Breast epithelium (tissue), 4 donors: ENCODE data around the gene FHIT. TPM values are rescaled to one million over a fixed set of nuclear protein-coding genes. Genes with fewer than 3 reads are reported as not detected.

ENCODE experiments used
- DNase-seq, 2 donors: peaks; one replicate each; pipeline ENCODE4 v3.0.0-alpha.2; 2019; ENCODE audit warnings: low spot score in 2 of 2
- H3K27ac ChIP-seq, 2 donors: fragments of 200-600 bp; sonication (generic) in 1 of 2; one replicate each; pipeline ENCODE4 v1.5.1; 2016 to 2019; ENCODE audit warnings: mild to moderate bottlenecking in 1 of 2
- H3K27me3 ChIP-seq, 2 donors: fragments of 200-600 bp; sonication (generic) in 1 of 2; one replicate each; pipeline versions ENCODE4 v1.5.1 to v1.6.0; 2017 to 2019; ENCODE audit warnings: control low read depth in 1 of 2, mild to moderate bottlenecking in 1 of 2
- H3K36me3 ChIP-seq: fragments of 200-600 bp; one replicate; pipeline ENCODE4 v1.5.1; 2019
- H3K4me1 ChIP-seq, 2 donors: fragments of 200-600 bp; sonication (generic); one replicate each; pipeline ENCODE4 v1.5.1; 2016 to 2019; ENCODE audit warnings: control low read depth in 1 of 2
- H3K4me3 ChIP-seq, 3 donors: fragments of 200-600 bp; sonication (generic); 1 replicate in 2 of 3; 2 replicates in 1 of 3; pipeline ENCODE4 v1.5.1; 2016 to 2019; ENCODE audit warnings: mild to moderate bottlenecking in 3 of 3, moderate library complexity in 2 of 3
- H3K9me3 ChIP-seq, 2 donors: fragments of 200-600 bp; sonication (generic) in 1 of 2; one replicate each; pipeline ENCODE4 v1.5.1; 2016 to 2019; ENCODE audit warnings: control low read depth in 1 of 2
- CTCF ChIP-seq, 3 donors: fragments of 450-650 bp; IDR thresholded peaks; one replicate each; pipeline ENCODE4 v1.5.1; 2016 to 2017; ENCODE audit warnings: antibody characterized with exemption in 3 of 3, mild to moderate bottlenecking in 3 of 3, moderate library complexity in 3 of 3
- POLR2A ChIP-seq: fragments of 450-650 bp; IDR thresholded peaks from one replicate; pipeline ENCODE4 v1.6.1; 2016; ENCODE audit warnings: antibody characterized with exemption, mild to moderate bottlenecking, moderate library complexity
- POLR2AphosphoS5 ChIP-seq, 3 donors: sonication (generic); formaldehyde crosslinking; IDR thresholded peaks; one replicate each; pipeline ENCODE4 v1.6.1; 2017; ENCODE audit warnings: antibody characterized with exemption in 3 of 3
- intact Hi-C: fragments of 100-400 bp; cut with DNase I; formaldehyde crosslinking; loops from one replicate; pipeline ENCODE4 v1.15.1; 2023; ENCODE audit warnings: low total_unique reads
- total RNA-seq, 3 donors: library from RNA; depleted of rRNA; stranded (reverse); fragments of >200 nt; gene quantifications; one replicate each; pipeline ENCODE4 v1.1.0, GENCODE V29; 2016

The FHIT gene
- total RNA-seq, 3 donors from 2014 or later, result 9.0 to 19.2 (median 17.7) TPM

- Histone ChIP-seq H3K4me1 (no peaks in the 10 kb centered on the region), H3K36me3 (no peaks in the 10 kb centered on the region), H3K27me3 (no peaks in the 10 kb centered on the region), H3K9me3 (no peaks in the 10 kb centered on the region), H3K4me3 (no peak overlapping the region), H3K27ac (no peak overlapping the region)
- intact Hi-C loops, result no loop called here
- no peak for DNase-seq
- TF ChIP-seq CTCF (IDR thresholded peaks at IDR 0.05), result no peak
- TF ChIP-seq POLR2AphosphoS5 (IDR thresholded peaks at IDR 0.05), result no peak
- no peak for TF ChIP-seq POLR2A
These were observed 1084.1 kb downstream of the FHIT start for GRCh38 chr3:60167186-60167585.

- no peak overlapping the region for H3K27ac ChIP-seq
- no peak overlapping the region for H3K4me3 ChIP-seq
- no peaks in the 10 kb centered on the region for H3K36me3 ChIP-seq
- H3K9me3 ChIP-seq, result no peaks in the 10 kb centered on the region
- DNase-seq, result no peak
- no peaks in the 10 kb centered on the region for H3K4me1 ChIP-seq
- no peaks in the 10 kb centered on the region for H3K27me3 ChIP-seq
- TF ChIP-seq POLR2A, result no peak
- no peak for TF ChIP-seq POLR2AphosphoS5 (IDR thresholded peaks at IDR 0.05)
- TF ChIP-seq CTCF (IDR thresholded peaks at IDR 0.05), result no peak
- intact Hi-C loops, result no loop called here
These were observed 1090.2 kb downstream of the FHIT start for GRCh38 chr3:60160822-60161748.

- no peak for DNase-seq
- no peak overlapping the region for H3K27ac ChIP-seq
- H3K4me3 ChIP-seq, result no peak overlapping the region
- no peaks in the 10 kb centered on the region for H3K36me3 ChIP-seq
- H3K9me3 ChIP-seq, result no peaks in the 10 kb centered on the region
- no peak for TF ChIP-seq POLR2A
- no peak for TF ChIP-seq CTCF (IDR thresholded peaks at IDR 0.05)
- TF ChIP-seq POLR2AphosphoS5 (IDR thresholded peaks at IDR 0.05), result no peak
- H3K27me3 ChIP-seq, result no peaks in the 10 kb centered on the region
- no peaks in the 10 kb centered on the region for H3K4me1 ChIP-seq
- intact Hi-C loops, result no loop called here
These were observed 1091.0 kb downstream of the FHIT start for GRCh38 chr3:60160111-60160821.

- no peak for TF ChIP-seq POLR2A
- no peak for TF ChIP-seq POLR2AphosphoS5 (IDR thresholded peaks at IDR 0.05)
- no peak for TF ChIP-seq CTCF (IDR thresholded peaks at IDR 0.05)
- Histone ChIP-seq H3K9me3 (no peaks in the 10 kb centered on the region), H3K27me3 (no peaks in the 10 kb centered on the region), H3K27ac (no peak overlapping the region), H3K36me3 (no peaks in the 10 kb centered on the region), H3K4me1 (no peaks in the 10 kb centered on the region), H3K4me3 (no peak overlapping the region)
- no peak for DNase-seq
- intact Hi-C loops, result no loop called here
These were observed 1093.2 kb downstream of the FHIT start for GRCh38 chr3:60158035-60158434.

- DNase-seq, result no peak
These were observed 1097.2 kb downstream of the FHIT start for GRCh38 chr3:60154011-60154410.

More at GRCh38 chr3:60154011-60154410, 1097.2 kb downstream of the FHIT start:
- TF ChIP-seq POLR2A (no peak), POLR2AphosphoS5 (IDR thresholded peaks at IDR 0.05) (no peak), CTCF (IDR thresholded peaks at IDR 0.05) (no peak)
- H3K4me3 ChIP-seq, result no peak overlapping the region
- no peaks in the 10 kb centered on the region for H3K36me3 ChIP-seq
- no peaks in the 10 kb centered on the region for H3K27me3 ChIP-seq
- intact Hi-C loops, result no loop called here
- no peak overlapping the region for H3K27ac ChIP-seq
- no peaks in the 10 kb centered on the region for H3K4me1 ChIP-seq
- H3K9me3 ChIP-seq, result no peaks in the 10 kb centered on the region
